ENCODE measurements around the gene WDR3. TPM values are rescaled to one million over a fixed set of nuclear protein-coding genes. Genes with fewer than 3 reads are reported as not detected.

The WDR3 gene
- total and polyA plus RNA-seq, 2 experiments from 2014 or later = 20.5 to 28.7 TPM

GRCh38 chr1:117967477-117967876, 37.9 kb downstream of the WDR3 start:
- in situ Hi-C loops (cut with MboI) = no loop called here
- TF ChIP-seq EZH2 (IDR thresholded peaks at IDR 0.05; ENCODE audit: insufficient read depth, poor library complexity, severe bottlenecking) = no peak
- no peak for TF ChIP-seq EZH2phosphoT487 (IDR thresholded peaks at IDR 0.05; ENCODE audit: insufficient read depth, low read depth)
- Histone ChIP-seq H3K9me2 (ENCODE audit: insufficient read depth) (no peaks in the 10 kb centered on the region), H3K4me1 (ENCODE audit: insufficient read depth) (no peaks in the 10 kb centered on the region), H3K9ac (no peak overlapping the region), H2AFZ (0 out of 2 replicates have a peak overlapping the region, but pooled peaks have one; percentile 19), H3K79me2 (ENCODE audit: insufficient read depth) (no peaks in the 10 kb centered on the region), H3K4me2 (ENCODE audit: unreplicated experiment) (no peak overlapping the region), H3F3A (ENCODE audit: insufficient read depth) (0 out of 2 replicates have a peak, but pooled peaks cover 5% of the 10 kb centered on the region), H4K20me1 (ENCODE audit: insufficient read depth) (no peaks in the 10 kb centered on the region), H3K36me3 (ENCODE audit: low read depth) (0 out of 2 replicates have a peak, but pooled peaks cover 3% of the 10 kb centered on the region), H3K4me3 (no peak overlapping the region), H3K27ac (no peak overlapping the region), H3K27me3 (replicated peaks; ENCODE audit: insufficient read depth) (no peaks in the 10 kb centered on the region), H3K9me3 (ENCODE audit: low read depth) (no peaks in the 10 kb centered on the region)
- peak; percentile 52 for DNase-seq
- 33 to 34% methylated on average over 4 of the region's 4 CpGs for WGBS, 2 experiments (ENCODE audit: low coverage in 1 of 2, low lambda C conversion rate in 2 of 2, missing lambda C conversion rate in 2 of 2)

GRCh38 chr1:117967881-117968280, 38.3 kb downstream of the WDR3 start:
- Histone ChIP-seq H4K20me1 (ENCODE audit: insufficient read depth) (no peaks in the 10 kb centered on the region), H3K4me1 (ENCODE audit: insufficient read depth) (no peaks in the 10 kb centered on the region), H3K4me3 (no peak overlapping the region), H3K27me3 (replicated peaks; ENCODE audit: insufficient read depth) (no peaks in the 10 kb centered on the region), H3K9me3 (ENCODE audit: low read depth) (no peaks in the 10 kb centered on the region), H3K79me2 (ENCODE audit: insufficient read depth) (no peaks in the 10 kb centered on the region), H3K9ac (no peak overlapping the region), H3K27ac (no peak overlapping the region), H3K9me2 (ENCODE audit: insufficient read depth) (no peaks in the 10 kb centered on the region), H2AFZ (0 out of 2 replicates have a peak overlapping the region, but pooled peaks have one; percentile 19), H3F3A (ENCODE audit: insufficient read depth) (0 out of 2 replicates have a peak, but pooled peaks cover 5% of the 10 kb centered on the region), H3K36me3 (ENCODE audit: low read depth) (0 out of 2 replicates have a peak, but pooled peaks cover 2% of the 10 kb centered on the region), H3K4me2 (ENCODE audit: unreplicated experiment) (no peak overlapping the region)
- TF ChIP-seq EZH2 (IDR thresholded peaks at IDR 0.05; ENCODE audit: insufficient read depth, poor library complexity, severe bottlenecking) (no peak), EZH2phosphoT487 (IDR thresholded peaks at IDR 0.05; ENCODE audit: insufficient read depth, low read depth) (no peak)
- WGBS, 2 experiments (ENCODE audit: low coverage in 1 of 2, low lambda C conversion rate in 2 of 2, missing lambda C conversion rate in 2 of 2) = 0 to 4% methylated on average over 1 of the region's 1 CpG
- peak; percentile 9 for DNase-seq
- in situ Hi-C loops (cut with MboI) = no loop called here

- H3K27ac ChIP-seq = no peak overlapping the region
- no peaks in the 10 kb centered on the region for H3K27me3 ChIP-seq (replicated peaks; ENCODE audit: insufficient read depth)
- no peaks in the 10 kb centered on the region for H3K36me3 ChIP-seq (ENCODE audit: low read depth)
- H3K79me2 ChIP-seq (ENCODE audit: insufficient read depth) = no peaks in the 10 kb centered on the region
- no peak for DNase-seq
- in situ Hi-C loops (cut with MboI) = no loop called here
- no peaks in the 10 kb centered on the region for H3K9me2 ChIP-seq (ENCODE audit: insufficient read depth)
- no peak for TF ChIP-seq EZH2phosphoT487 (IDR thresholded peaks at IDR 0.05; ENCODE audit: insufficient read depth, low read depth)
- TF ChIP-seq EZH2 (IDR thresholded peaks at IDR 0.05; ENCODE audit: insufficient read depth, poor library complexity, severe bottlenecking) = no peak
- no peaks in the 10 kb centered on the region for H3K9me3 ChIP-seq (ENCODE audit: low read depth)
- no peak overlapping the region for H3K4me3 ChIP-seq
- no peak overlapping the region for H3K4me2 ChIP-seq (ENCODE audit: unreplicated experiment)
- H3K9ac ChIP-seq = no peak overlapping the region
- 71 to 76% methylated on average over 9 of the region's 9 CpGs for WGBS, 2 experiments (ENCODE audit: low coverage in 1 of 2, low lambda C conversion rate in 2 of 2, missing lambda C conversion rate in 2 of 2)
- H3F3A ChIP-seq (ENCODE audit: insufficient read depth) = 0 out of 2 replicates have a peak, but pooled peaks cover 5% of the 10 kb centered on the region
- H4K20me1 ChIP-seq (ENCODE audit: insufficient read depth) = no peaks in the 10 kb centered on the region
- no peak overlapping the region for H2AFZ ChIP-seq
- H3K4me1 ChIP-seq (ENCODE audit: insufficient read depth) = no peaks in the 10 kb centered on the region
Observed at GRCh38 chr1:117970252-117970651, 40.7 kb downstream of the WDR3 start.

GRCh38 chr1:117971777-117972176, 42.2 kb downstream of the WDR3 start:
- Histone ChIP-seq H3K4me3 (no peak overlapping the region), H3K27ac (no peak overlapping the region)
- in situ Hi-C loops (cut with MboI) = no loop called here

GRCh38 chr1:117976381-117976780, 46.8 kb downstream of the WDR3 start:
- no peaks in the 10 kb centered on the region for H3K36me3 ChIP-seq (ENCODE audit: low read depth)
- TF ChIP-seq EZH2phosphoT487 (IDR thresholded peaks at IDR 0.05; ENCODE audit: insufficient read depth, low read depth) (no peak), EZH2 (IDR thresholded peaks at IDR 0.05; ENCODE audit: insufficient read depth, poor library complexity, severe bottlenecking) (no peak)
- H3K27me3 ChIP-seq (replicated peaks; ENCODE audit: insufficient read depth) = peaks cover 14% of the 10 kb centered on the region
- no peaks in the 10 kb centered on the region for H3K79me2 ChIP-seq (ENCODE audit: insufficient read depth)
- WGBS, 2 experiments (ENCODE audit: low coverage in 1 of 2, low lambda C conversion rate in 2 of 2, missing lambda C conversion rate in 2 of 2) = 56 to 57% methylated on average over 3 of the region's 3 CpGs
- no peaks in the 10 kb centered on the region for H3K9me2 ChIP-seq (ENCODE audit: insufficient read depth)
- H3K9me3 ChIP-seq (ENCODE audit: low read depth) = no peaks in the 10 kb centered on the region
- H3K9ac ChIP-seq = no peak overlapping the region
- H3K27ac ChIP-seq = no peak overlapping the region
- no peaks in the 10 kb centered on the region for H3K4me1 ChIP-seq (ENCODE audit: insufficient read depth)
- H3F3A ChIP-seq (ENCODE audit: insufficient read depth) = no peaks in the 10 kb centered on the region
- no peak for DNase-seq
- in situ Hi-C loops (cut with MboI) = no loop called here
- H2AFZ ChIP-seq = no peak overlapping the region
- no peaks in the 10 kb centered on the region for H4K20me1 ChIP-seq (ENCODE audit: insufficient read depth)
- H3K4me3 ChIP-seq = no peak overlapping the region
- H3K4me2 ChIP-seq (ENCODE audit: unreplicated experiment) = no peak overlapping the region

More at GRCh38 chr1:117971777-117972176, 42.2 kb downstream of the WDR3 start:
- Histone ChIP-seq H3K4me2 (ENCODE audit: unreplicated experiment) (no peak overlapping the region), H3K9me2 (ENCODE audit: insufficient read depth) (no peaks in the 10 kb centered on the region), H2AFZ (no peak overlapping the region), H3K79me2 (ENCODE audit: insufficient read depth) (no peaks in the 10 kb centered on the region), H3F3A (ENCODE audit: insufficient read depth) (0 out of 2 replicates have a peak, but pooled peaks cover 5% of the 10 kb centered on the region), H3K27me3 (replicated peaks; ENCODE audit: insufficient read depth) (no peaks in the 10 kb centered on the region), H3K9me3 (ENCODE audit: low read depth) (no peaks in the 10 kb centered on the region), H4K20me1 (ENCODE audit: insufficient read depth) (no peaks in the 10 kb centered on the region), H3K4me1 (ENCODE audit: insufficient read depth) (no peaks in the 10 kb centered on the region), H3K9ac (no peak overlapping the region), H3K36me3 (ENCODE audit: low read depth) (no peaks in the 10 kb centered on the region)
- DNase-seq = no peak
- TF ChIP-seq EZH2 (IDR thresholded peaks at IDR 0.05; ENCODE audit: insufficient read depth, poor library complexity, severe bottlenecking) = no peak
- TF ChIP-seq EZH2phosphoT487 (IDR thresholded peaks at IDR 0.05; ENCODE audit: insufficient read depth, low read depth) = no peak
